B cell (primary cell): ENCODE measurements around the gene PI4KA. TPM values are rescaled to one million over a fixed set of nuclear protein-coding genes. Genes with fewer than 3 reads are reported as not detected.

Source experiments
- ATAC-seq: fragments of 200-7000 bp; cut with Tn5 transposase; one replicate; pipeline ENCODE4 v1.10.0; 2021; ENCODE audit warnings: low read depth, mild to moderate bottlenecking, moderate number of reproducible peaks, moderate library complexity
- CTCF ChIA-PET: fragments of 350-600 bp; sonication (Branson Sonifier 250); formaldehyde crosslinking; loops from one replicate; lab custom pipeline; 2021; ENCODE audit warnings: antibody characterized with exemption, inconsistent platforms; lab: Charles Lee
- POLR2A ChIA-PET: fragments of 350-600 bp; sonication (Branson Sonifier 250); formaldehyde crosslinking; loops from one replicate; lab custom pipeline; 2021; ENCODE audit warnings: antibody characterized with exemption; lab: Charles Lee
- DNase-seq: peaks from one replicate; pipeline ENCODE4 v3.0.0; 2013
- H2AFZ ChIP-seq: 2 replicates; pipeline ENCODE4 v1.6.1; 2012; ENCODE audit warnings: mild to moderate bottlenecking, low read depth, low read length; ENCODE audit not compliant: insufficient read depth, poor library complexity, severe bottlenecking
- H3K27ac ChIP-seq, 2 donors: 1 replicate in 1 of 2; 2 replicates in 1 of 2; pipeline ENCODE4 v1.5.1; 2012 to 2013; ENCODE audit warnings: low read length in 2 of 2, mild to moderate bottlenecking in 2 of 2, moderate library complexity in 1 of 2
- H3K27me3 ChIP-seq, 4 experiments: fragments of 200-600 bp in 1 of 4; sonication (generic) in 1 of 4; replicated peaks in 1 of 4; 1 replicate in 2 of 4; 2 replicates in 2 of 4; pipeline versions ENCODE4 v1.6.1 to v1.7.0; 2013 to 2016; ENCODE audit warnings: low read length in 3 of 4, mild to moderate bottlenecking in 2 of 4, mixed read lengths in 1 of 4, moderate library complexity in 1 of 4; ENCODE audit not compliant: insufficient read depth in 4 of 4, control insufficient read depth in 3 of 4; ENCODE audit errors: control extremely low read depth in 1 of 4
- H3K36me3 ChIP-seq, 2 experiments: replicated peaks in 1 of 2; 1 replicate in 1 of 2; 2 replicates in 1 of 2; pipeline versions ENCODE4 v1.6.1 to v1.7.1; 2013; ENCODE audit warnings: low read length in 1 of 2; ENCODE audit not compliant: insufficient read depth in 2 of 2, control insufficient read depth in 1 of 2; ENCODE audit errors: control extremely low read depth in 1 of 2, extremely low read depth in 1 of 2
- H3K4me1 ChIP-seq, 2 donors: fragments of 200-600 bp in 1 of 2; sonication (generic) in 1 of 2; 1 replicate in 1 of 2; 2 replicates in 1 of 2; pipeline versions ENCODE4 v1.5.1 to v1.6.1; 2013 to 2017; ENCODE audit warnings: low read length in 2 of 2; ENCODE audit not compliant: control insufficient read depth in 2 of 2, insufficient read depth in 2 of 2
- H3K4me2 ChIP-seq: replicated peaks from 2 replicates; pipeline ENCODE3; 2012; ENCODE audit warnings: mild to moderate bottlenecking, low read depth, low read length; ENCODE audit not compliant: poor library complexity, severe bottlenecking
- H3K4me3 ChIP-seq, 5 experiments: fragments of 200-600 bp in 1 of 5; sonication (generic) in 1 of 5; 1 replicate in 3 of 5; 2 replicates in 2 of 5; pipeline versions ENCODE4 v1.5.1 to v1.7.0; 2011 to 2016; ENCODE audit warnings: low read length in 4 of 5, mild to moderate bottlenecking in 4 of 5, low read depth in 2 of 5, control low read depth in 1 of 5, moderate library complexity in 1 of 5; ENCODE audit not compliant: insufficient read depth in 1 of 5; ENCODE audit errors: control extremely low read depth in 1 of 5, extremely low read depth in 1 of 5
- H3K79me2 ChIP-seq: fragments of 200-600 bp; sonication (generic); one replicate; pipeline ENCODE4 v1.6.0; 2016; ENCODE audit warnings: low read length; ENCODE audit not compliant: control insufficient read depth, insufficient read depth
- H3K9ac ChIP-seq: fragments of 200-600 bp; sonication (generic); 2 replicates; pipeline ENCODE4 v1.6.1; 2017; ENCODE audit warnings: mild to moderate bottlenecking, low read length, moderate library complexity
- H3K9me3 ChIP-seq, 3 donors: one replicate each; pipeline versions ENCODE4 v1.6.1 to v1.7.1; 2013; ENCODE audit warnings: low read length in 2 of 3; ENCODE audit not compliant: control insufficient read depth in 2 of 3, insufficient read depth in 1 of 3; ENCODE audit errors: control extremely low read depth in 1 of 3
- H4K20me1 ChIP-seq: 2 replicates; pipeline ENCODE4 v1.6.0; 2012; ENCODE audit warnings: mild to moderate bottlenecking, low read length; ENCODE audit not compliant: insufficient read depth, control insufficient read depth, poor library complexity, severe bottlenecking
- H3K27ac Mint-ChIP-seq: one replicate; pipeline ENCODE4 v1.8.0; 2021; ENCODE audit warnings: mixed read lengths
- H3K27me3 Mint-ChIP-seq: one replicate; pipeline ENCODE4 v1.8.0; 2021; ENCODE audit warnings: mixed read lengths
- H3K4me1 Mint-ChIP-seq: one replicate; pipeline ENCODE4 v1.8.0; 2021; ENCODE audit warnings: mixed read lengths
- H3K4me3 Mint-ChIP-seq: one replicate; pipeline ENCODE4 v1.8.0; 2021; ENCODE audit warnings: mixed read lengths
- H3K9me3 Mint-ChIP-seq: one replicate; pipeline ENCODE4 v1.8.0; 2022; ENCODE audit warnings: mixed read lengths; ENCODE audit not compliant: insufficient read depth
- EZH2 ChIP-seq: IDR thresholded peaks from 2 replicates; pipeline ENCODE4 v1.6.1; 2012; ENCODE audit warnings: borderline replicate concordance, low read depth, mild to moderate bottlenecking, moderate library complexity, low read length; ENCODE audit not compliant: insufficient read depth, poor library complexity, severe bottlenecking
- WGBS: methylation state at CpG from one replicate; pipeline ENCODE4 v1.1.5; 2013; ENCODE audit warnings: missing lambda C conversion rate; ENCODE audit not compliant: insufficient coverage; 5-methylcytosine and 5-hydroxymethylcytosine counted together
- intact Hi-C: fragments of 100-400 bp; cut with micrococcal nuclease; formaldehyde crosslinking; loops from one replicate; pipeline ENCODE4 v1.10.0; 2022
- polyA plus RNA-seq: library from polyadenylated mRNA; depleted of rRNA; stranded (reverse); fragments of >200 nt; gene quantifications from 2 replicates; pipeline ENCODE4 v1.2.3, GENCODE V29; 2012
- total RNA-seq, 2 donors: library from RNA; stranded (reverse); fragments of 120-200 nt in 1 of 2; gene quantifications; 1 replicate in 1 of 2; 2 replicates in 1 of 2; pipeline versions ENCODE4 v1.2.3 to v1.2.4, GENCODE V29; 2013 to 2022
- TF ChIP-seq, protein P1 (sequence below): fragments of 200-600 bp; IDR thresholded peaks from one replicate; pipeline ENCODE4 v1.8.0; 2022; ENCODE audit warnings: antibody characterized with exemption, mild to moderate bottlenecking

The PI4KA gene
- total and polyA plus RNA-seq, 2 donors (not counting 1 experiment from before 2014, with no cell fraction given), result 85.9 to 156 TPM

- TF ChIP-seq EZH2, result no peak
- Histone ChIP-seq H2AFZ (no peak overlapping the region), H3K9me3 (no peaks in the 10 kb centered on the region), H3K36me3 (peaks cover 0 to 32% of the 10 kb centered on the region in 2 experiments), H3K79me2 (no peaks in the 10 kb centered on the region), H3K4me3 (no peak overlapping the region), H3K4me1 (no peaks in the 10 kb centered on the region), H3K9ac (no peak overlapping the region), H3K4me2 (no peak overlapping the region), H3K27ac (no peak overlapping the region), H4K20me1 (no peaks in the 10 kb centered on the region), H3K27me3 (no peaks in the 10 kb centered on the region)
- Mint-ChIP-seq H3K27me3 (no peaks in the 10 kb centered on the region), H3K4me3 (no peak overlapping the region), H3K27ac (no peak overlapping the region), H3K9me3 (no peaks in the 10 kb centered on the region), H3K4me1 (peaks cover under 1% of the 10 kb centered on the region)
- intact Hi-C loops, result no loop called here
- no CpG with 5 or more reads among the region's 4 CpGs for WGBS
- no peak for ATAC-seq
- CTCF ChIA-PET, result interaction anchor here (2.6 kb wide), 1 partner anchor 9 kb away, joined by 11 read pairs; no protein-coding TSS in a partner anchor
- POLR2A ChIA-PET, result no interaction called here
- no peak for DNase-seq
Observed at GRCh38 chr22:20774882-20775281, 83.7 kb downstream of the PI4KA start.

DNA sequence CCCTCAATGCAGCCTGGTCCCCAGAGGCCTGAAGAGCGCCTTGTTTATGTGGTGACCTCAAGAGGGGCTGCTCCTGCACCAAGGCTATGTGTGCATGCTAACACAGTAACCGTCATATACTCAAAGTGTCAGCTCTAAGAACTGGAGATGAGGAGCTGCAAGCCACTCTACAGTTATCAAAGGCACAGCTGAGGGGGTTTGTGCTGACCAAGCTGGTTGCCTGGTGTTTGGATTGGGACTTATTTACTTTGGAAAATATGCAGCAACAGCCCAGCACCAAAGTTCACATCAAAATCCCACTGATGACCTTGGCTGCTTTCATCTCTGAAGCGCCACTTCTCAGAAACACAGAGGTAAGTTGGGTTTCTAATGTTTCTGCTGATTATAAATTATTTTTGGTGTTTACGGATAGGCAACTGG, 84.8 kb downstream of the PI4KA start, which contains the start of gene SERPIND1:
TSS of gene SERPIND1 (plus strand) at position 321 of the 420 bp plus-strand sequence. CDS start 5,200 bp downstream, outside the sequence.
- Histone ChIP-seq H3K4me1 (no peaks in the 10 kb centered on the region), H3K4me3 (no peak within 1 kb of the TSS), H3K36me3 (peaks cover 0 to 26% of the 10 kb centered on the region in 2 experiments), H3K4me2 (no peak within 1 kb of the TSS), H4K20me1 (no peaks in the 10 kb centered on the region), H3K9me3 (peaks cover 0 to 5% (median 0%) of the 10 kb centered on the region in 3 donors), H3K27ac (no peak within 1 kb of the TSS), H2AFZ (no peak within 1 kb of the TSS), H3K27me3 (no peaks in the 10 kb centered on the region), H3K79me2 (no peaks in the 10 kb centered on the region), H3K9ac (no peak within 1 kb of the TSS)
- H3K4me1 Mint-ChIP-seq, result peaks cover 4% of the 10 kb centered on the region
- H3K27ac Mint-ChIP-seq, result no peak within 1 kb of the TSS
- ATAC-seq (no peak), DNase-seq (no peak)
- H3K27me3 Mint-ChIP-seq, result no peaks in the 10 kb centered on the region
- TF ChIP-seq, protein P1, sequence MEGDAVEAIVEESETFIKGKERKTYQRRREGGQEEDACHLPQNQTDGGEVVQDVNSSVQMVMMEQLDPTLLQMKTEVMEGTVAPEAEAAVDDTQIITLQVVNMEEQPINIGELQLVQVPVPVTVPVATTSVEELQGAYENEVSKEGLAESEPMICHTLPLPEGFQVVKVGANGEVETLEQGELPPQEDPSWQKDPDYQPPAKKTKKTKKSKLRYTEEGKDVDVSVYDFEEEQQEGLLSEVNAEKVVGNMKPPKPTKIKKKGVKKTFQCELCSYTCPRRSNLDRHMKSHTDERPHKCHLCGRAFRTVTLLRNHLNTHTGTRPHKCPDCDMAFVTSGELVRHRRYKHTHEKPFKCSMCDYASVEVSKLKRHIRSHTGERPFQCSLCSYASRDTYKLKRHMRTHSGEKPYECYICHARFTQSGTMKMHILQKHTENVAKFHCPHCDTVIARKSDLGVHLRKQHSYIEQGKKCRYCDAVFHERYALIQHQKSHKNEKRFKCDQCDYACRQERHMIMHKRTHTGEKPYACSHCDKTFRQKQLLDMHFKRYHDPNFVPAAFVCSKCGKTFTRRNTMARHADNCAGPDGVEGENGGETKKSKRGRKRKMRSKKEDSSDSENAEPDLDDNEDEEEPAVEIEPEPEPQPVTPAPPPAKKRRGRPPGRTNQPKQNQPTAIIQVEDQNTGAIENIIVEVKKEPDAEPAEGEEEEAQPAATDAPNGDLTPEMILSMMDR, result no peak
- TF ChIP-seq EZH2, result no peak
- CTCF ChIA-PET, result interaction anchor here (2.6 kb wide), 1 partner anchor 10 kb away, joined by 11 read pairs; no protein-coding TSS in a partner anchor
- POLR2A ChIA-PET, result no interaction called here
- intact Hi-C loops, result no loop called here
- WGBS, result 100% methylated on average over 1 of the region's 4 CpGs
- H3K4me3 Mint-ChIP-seq, result no peak within 1 kb of the TSS
- H3K9me3 Mint-ChIP-seq, result no peaks in the 10 kb centered on the region
